ENCODE measurements around the gene GABRP. TPM values are rescaled to one million over a fixed set of nuclear protein-coding genes. Genes with fewer than 3 reads are reported as not detected.
A peak's percentile ranks its signal among the peaks of the same experiment; 100 is the strongest.

Gene GABRP
- total RNA-seq, 6 experiments from 2014 or later = not detected

DNA sequence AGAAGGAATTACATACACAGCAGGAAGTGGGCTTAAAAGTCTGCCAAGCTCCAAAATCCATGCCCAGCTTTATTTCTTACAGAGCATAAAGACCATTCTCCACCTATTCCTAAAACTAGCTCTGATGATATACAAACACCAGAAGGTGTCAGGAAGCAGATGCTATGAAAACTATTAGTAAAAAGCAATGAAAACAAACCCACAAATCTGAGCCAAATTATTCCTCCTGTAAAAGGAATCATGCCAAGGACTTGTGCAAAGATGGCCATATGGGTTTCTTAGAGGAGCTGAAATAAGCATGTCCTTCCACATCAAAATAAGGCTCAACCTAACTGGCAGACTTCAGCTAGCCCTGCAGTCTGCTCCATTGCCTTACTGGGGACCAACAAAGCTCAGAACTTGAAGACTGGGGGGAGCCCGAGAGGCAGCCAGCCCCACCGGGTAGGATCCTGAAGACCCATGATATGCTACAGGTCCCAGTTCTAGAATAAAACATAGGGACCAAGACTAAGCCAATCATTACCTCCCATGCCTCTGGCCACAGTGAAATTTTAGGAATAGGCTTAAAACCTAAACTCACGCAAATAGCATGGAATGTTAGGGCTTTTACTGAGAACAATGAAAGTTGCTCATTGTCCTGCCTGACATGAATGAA is 42.8 kb upstream of the GABRP start:
- no peak for DNase-seq
- Mint-ChIP-seq H3K9me3 (peaks cover 4% of the 10 kb centered on the region; the same call in 1 of the 2 replicates), H3K27ac (no peak overlapping the region), H3K4me1 (ENCODE audit: low read depth) (peaks cover 6% of the 10 kb centered on the region; the same call in 1 of the 2 replicates), H3K4me3 (no peak overlapping the region), H3K27me3 (ENCODE audit: insufficient read depth) (peaks cover 18% of the 10 kb centered on the region), H3K36me3 (ENCODE audit: low read depth) (no peaks in the 10 kb centered on the region)
- TF ChIP-seq, protein P1, sequence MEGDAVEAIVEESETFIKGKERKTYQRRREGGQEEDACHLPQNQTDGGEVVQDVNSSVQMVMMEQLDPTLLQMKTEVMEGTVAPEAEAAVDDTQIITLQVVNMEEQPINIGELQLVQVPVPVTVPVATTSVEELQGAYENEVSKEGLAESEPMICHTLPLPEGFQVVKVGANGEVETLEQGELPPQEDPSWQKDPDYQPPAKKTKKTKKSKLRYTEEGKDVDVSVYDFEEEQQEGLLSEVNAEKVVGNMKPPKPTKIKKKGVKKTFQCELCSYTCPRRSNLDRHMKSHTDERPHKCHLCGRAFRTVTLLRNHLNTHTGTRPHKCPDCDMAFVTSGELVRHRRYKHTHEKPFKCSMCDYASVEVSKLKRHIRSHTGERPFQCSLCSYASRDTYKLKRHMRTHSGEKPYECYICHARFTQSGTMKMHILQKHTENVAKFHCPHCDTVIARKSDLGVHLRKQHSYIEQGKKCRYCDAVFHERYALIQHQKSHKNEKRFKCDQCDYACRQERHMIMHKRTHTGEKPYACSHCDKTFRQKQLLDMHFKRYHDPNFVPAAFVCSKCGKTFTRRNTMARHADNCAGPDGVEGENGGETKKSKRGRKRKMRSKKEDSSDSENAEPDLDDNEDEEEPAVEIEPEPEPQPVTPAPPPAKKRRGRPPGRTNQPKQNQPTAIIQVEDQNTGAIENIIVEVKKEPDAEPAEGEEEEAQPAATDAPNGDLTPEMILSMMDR (IDR thresholded peaks at IDR 0.05) = no peak

DNA sequence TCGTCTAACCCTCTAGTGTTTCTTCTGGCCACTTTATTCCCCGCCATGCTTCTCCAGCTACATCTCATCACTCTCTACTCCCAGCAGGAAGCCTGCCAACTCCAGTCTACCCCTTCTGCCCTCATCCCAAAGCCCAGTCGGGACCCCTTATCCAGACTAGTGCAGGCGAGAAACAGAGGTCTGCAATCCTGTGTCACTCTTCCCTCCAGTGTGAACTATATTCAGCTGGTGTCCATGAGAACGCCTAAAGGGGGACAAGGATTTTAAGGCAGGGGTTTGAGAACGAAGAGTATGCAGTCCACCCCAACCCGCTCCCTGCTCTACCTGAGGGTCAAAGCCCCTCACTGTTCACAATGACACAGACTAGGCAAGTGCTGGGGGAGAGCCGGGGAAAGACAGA is 41.7 kb upstream of the GABRP start:
- Mint-ChIP-seq H3K4me1 (ENCODE audit: low read depth) (peaks cover 10% of the 10 kb centered on the region; the same call in 1 of the 2 replicates), H3K27me3 (ENCODE audit: insufficient read depth) (peaks cover 12% of the 10 kb centered on the region), H3K9me3 (no peaks in the 10 kb centered on the region), H3K27ac (no peak overlapping the region), H3K4me3 (no peak overlapping the region), H3K36me3 (ENCODE audit: low read depth) (no peaks in the 10 kb centered on the region)
- no peak for DNase-seq
- TF ChIP-seq, protein P1 (IDR thresholded peaks at IDR 0.05) = no peak

DNA sequence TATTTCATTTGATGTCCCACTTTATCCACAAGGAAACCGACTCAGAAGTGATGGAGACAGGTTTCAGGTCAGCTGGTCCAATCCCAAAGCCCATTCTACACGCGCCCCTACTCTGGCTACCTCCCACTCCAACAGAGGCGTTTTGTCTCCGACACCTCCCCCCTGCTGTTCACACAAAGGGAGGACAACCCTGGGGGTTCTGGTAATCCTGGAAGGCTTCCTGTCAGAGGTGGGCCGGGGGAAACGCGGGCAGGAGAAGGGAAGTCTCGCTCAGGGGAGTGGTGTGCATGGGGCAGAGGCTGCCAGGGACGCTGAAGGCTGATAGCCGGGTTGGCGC is 39.7 kb upstream of the GABRP start:
- H3K27me3 Mint-ChIP-seq (ENCODE audit: insufficient read depth) = peaks cover 18% of the 10 kb centered on the region
- no peaks in the 10 kb centered on the region for H3K36me3 Mint-ChIP-seq (ENCODE audit: low read depth)
- no peaks in the 10 kb centered on the region for H3K9me3 Mint-ChIP-seq
- no peak overlapping the region for H3K4me3 Mint-ChIP-seq
- peaks cover 10% of the 10 kb centered on the region; the same call in 1 of the 2 replicates for H3K4me1 Mint-ChIP-seq (ENCODE audit: low read depth)
- TF ChIP-seq, protein P1 (IDR thresholded peaks at IDR 0.05) = no peak
- H3K27ac Mint-ChIP-seq = no peak overlapping the region
- no peak for DNase-seq

DNA sequence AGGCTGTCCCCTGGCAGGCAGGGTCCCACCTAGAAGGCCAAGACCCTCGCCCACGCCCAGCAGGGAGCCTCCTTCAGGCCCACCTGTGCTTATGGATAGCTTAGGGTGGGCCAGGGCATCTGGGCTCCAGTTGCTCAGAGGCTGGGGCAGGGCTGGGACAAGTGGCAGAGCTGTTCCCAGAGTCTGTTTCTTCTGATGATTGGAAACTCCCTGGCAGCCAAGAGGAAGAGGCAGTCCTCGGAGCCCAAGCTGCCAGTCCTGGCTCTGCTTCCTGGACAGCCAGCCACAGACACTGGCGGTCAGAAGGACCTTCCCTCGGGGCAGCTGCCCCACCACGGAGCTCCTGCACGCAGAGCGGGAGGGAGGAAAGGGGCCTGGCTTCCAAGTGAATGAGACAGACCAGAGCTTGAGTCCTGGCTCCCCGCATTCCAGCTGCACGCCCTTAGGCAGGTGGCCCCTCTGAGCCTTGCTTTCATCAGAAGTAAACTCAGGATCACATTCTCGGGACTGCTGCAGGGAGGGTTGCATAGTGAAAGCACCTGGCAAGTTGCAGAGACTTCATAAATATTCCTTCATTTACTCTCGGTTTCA is 37.9 kb upstream of the GABRP start:
- Mint-ChIP-seq H3K36me3 (ENCODE audit: low read depth) (no peaks in the 10 kb centered on the region), H3K4me1 (ENCODE audit: low read depth) (peaks cover 10% of the 10 kb centered on the region; the same call in 1 of the 2 replicates), H3K9me3 (no peaks in the 10 kb centered on the region), H3K27ac (no peak overlapping the region), H3K27me3 (ENCODE audit: insufficient read depth) (peaks cover 26% of the 10 kb centered on the region), H3K4me3 (peak overlapping the region; percentile 27; the same call in 1 of the 2 replicates)
- DNase-seq = peak; percentile 46
- TF ChIP-seq, protein P1 (IDR thresholded peaks at IDR 0.05) = no peak

DNA sequence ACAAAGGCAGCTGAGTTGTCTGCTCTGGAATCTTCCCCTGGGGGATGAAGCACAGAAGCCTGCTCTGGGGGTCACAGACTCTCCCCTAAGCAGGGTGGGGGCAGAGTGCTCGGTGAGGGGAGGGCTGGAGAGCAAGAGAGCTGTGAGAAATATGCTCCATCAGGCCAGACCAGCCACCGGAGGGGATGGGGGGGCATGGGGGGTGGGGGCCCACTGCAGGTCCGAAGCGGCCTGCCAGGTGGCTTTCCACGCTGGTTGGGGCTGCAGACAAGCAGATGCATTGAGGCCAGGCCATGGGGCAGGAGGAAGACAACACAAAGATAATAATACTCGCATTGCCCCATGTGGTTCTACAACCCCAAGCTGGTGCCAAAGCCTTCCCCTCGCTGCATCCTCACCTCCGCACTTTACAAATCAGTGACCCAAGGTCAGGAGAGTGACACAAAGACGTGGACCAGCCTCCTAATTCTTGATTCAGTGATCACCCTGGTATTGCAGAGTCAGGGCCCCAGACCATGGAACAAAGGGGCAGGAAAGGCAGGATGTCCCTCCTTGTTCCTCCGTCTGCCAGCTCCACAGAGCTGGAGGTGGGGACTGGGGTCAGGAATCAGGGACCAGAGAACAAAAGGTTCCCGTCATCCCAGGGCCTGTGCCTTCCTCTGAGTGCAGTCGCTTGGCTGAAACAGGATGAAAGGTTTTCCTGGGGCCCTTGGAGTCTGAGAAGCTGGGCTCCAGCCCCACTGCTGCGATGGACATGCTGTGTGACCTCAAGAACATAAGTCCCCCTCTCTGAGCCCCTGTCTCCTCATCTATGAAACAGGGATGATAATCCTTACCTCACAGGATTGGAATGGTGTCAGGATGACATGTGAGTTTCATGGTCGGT is 37.2 kb upstream of the GABRP start:
- H3K9me3 Mint-ChIP-seq = no peaks in the 10 kb centered on the region
- H3K27ac Mint-ChIP-seq = no peak overlapping the region
- DNase-seq = no peak
- H3K4me1 Mint-ChIP-seq (ENCODE audit: low read depth) = peaks cover 10% of the 10 kb centered on the region; the same call in 1 of the 2 replicates
- TF ChIP-seq, protein P1 (IDR thresholded peaks at IDR 0.05) = no peak
- no peak overlapping the region; the same call in 1 of the 2 replicates for H3K4me3 Mint-ChIP-seq
- H3K27me3 Mint-ChIP-seq (ENCODE audit: insufficient read depth) = peaks cover 25% of the 10 kb centered on the region
- H3K36me3 Mint-ChIP-seq (ENCODE audit: low read depth) = no peaks in the 10 kb centered on the region

Data from HFFc6 (cell line).